Omental fat pad (tissue), 4 donors: ENCODE measurements around the gene PLXNA4. TPM values are rescaled to one million over a fixed set of nuclear protein-coding genes. Genes with fewer than 3 reads are reported as not detected.

Experiments
- ATAC-seq: fragments of 150-250 bp; one replicate; pipeline ENCODE4 v1.9.1; 2016; ENCODE audit warnings: mild to moderate bottlenecking, moderate library complexity; ENCODE audit not compliant: low FRiP score
- DNase-seq: peaks from one replicate; pipeline ENCODE4 v3.0.0-alpha.2; 2019; ENCODE audit warnings: low spot score
- total RNA-seq, 4 donors: library from RNA; depleted of rRNA; stranded (reverse); fragments of >200 nt; gene quantifications; one replicate each; pipeline ENCODE4 v1.1.0, GENCODE V29; 2016
- TF ChIP-seq, protein P1 (sequence below), 3 donors: fragments of 450-650 bp; IDR thresholded peaks; one replicate each; pipeline ENCODE4 v1.5.1; 2016 to 2017; ENCODE audit warnings: antibody characterized with exemption in 3 of 3, mild to moderate bottlenecking in 3 of 3, moderate library complexity in 2 of 3

The PLXNA4 gene
- total RNA-seq, 4 donors from 2014 or later, result 31.4 to 111 (median 41.9) TPM

DNA sequence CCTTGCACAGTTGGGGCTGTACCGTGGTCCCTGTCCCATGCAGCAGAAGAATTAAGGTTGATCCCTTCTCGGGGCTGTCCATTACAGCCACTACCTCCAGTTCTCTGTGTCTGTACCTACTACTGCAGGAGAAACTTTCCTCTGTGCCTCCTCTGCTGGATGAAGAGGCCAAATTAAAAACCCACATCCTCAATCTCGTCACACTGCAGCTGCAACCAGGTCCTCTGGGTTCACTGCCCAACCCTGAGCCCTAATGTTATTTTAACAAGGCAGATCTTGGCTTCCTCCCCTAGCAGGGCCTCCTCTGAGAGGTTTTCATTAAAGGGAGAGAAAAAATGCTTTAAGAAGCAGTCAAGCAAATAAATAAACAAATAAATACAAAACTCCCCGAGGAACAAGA is 66.6 kb downstream of the PLXNA4 start:
- TF ChIP-seq, protein P1, sequence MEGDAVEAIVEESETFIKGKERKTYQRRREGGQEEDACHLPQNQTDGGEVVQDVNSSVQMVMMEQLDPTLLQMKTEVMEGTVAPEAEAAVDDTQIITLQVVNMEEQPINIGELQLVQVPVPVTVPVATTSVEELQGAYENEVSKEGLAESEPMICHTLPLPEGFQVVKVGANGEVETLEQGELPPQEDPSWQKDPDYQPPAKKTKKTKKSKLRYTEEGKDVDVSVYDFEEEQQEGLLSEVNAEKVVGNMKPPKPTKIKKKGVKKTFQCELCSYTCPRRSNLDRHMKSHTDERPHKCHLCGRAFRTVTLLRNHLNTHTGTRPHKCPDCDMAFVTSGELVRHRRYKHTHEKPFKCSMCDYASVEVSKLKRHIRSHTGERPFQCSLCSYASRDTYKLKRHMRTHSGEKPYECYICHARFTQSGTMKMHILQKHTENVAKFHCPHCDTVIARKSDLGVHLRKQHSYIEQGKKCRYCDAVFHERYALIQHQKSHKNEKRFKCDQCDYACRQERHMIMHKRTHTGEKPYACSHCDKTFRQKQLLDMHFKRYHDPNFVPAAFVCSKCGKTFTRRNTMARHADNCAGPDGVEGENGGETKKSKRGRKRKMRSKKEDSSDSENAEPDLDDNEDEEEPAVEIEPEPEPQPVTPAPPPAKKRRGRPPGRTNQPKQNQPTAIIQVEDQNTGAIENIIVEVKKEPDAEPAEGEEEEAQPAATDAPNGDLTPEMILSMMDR (IDR thresholded peaks at IDR 0.05), result no peak
- no peak for ATAC-seq
- no peak for DNase-seq

DNA sequence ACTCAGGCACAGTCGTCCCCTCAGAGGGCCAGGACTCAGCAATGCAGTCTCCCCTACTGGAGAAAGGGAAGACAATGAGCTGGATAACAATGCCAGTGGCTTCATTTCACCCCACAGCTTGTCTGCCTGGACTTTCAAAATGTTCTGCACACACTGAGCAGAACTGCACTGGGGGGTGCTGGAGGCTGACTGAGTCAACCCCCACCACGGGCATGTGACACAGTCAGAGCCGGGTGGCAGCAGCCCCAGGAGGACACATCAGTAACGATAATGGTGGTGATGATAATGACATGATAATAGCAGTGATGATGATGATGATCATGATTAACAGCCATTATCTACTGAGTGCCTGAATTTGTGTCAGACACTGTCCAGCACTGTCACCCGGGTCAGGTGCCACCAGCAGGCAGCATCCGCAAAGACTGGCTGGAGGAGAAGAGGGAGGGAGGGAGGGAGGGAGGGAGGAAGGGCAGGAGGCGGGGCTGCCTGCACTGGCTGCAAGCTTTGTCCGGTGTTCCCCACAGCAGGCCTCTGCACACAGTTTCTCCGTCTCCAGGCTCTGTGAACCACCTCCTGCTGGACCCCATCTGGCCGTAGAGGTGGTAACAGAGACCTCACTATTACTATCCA is 67.4 kb downstream of the PLXNA4 start:
- TF ChIP-seq, protein P1 (IDR thresholded peaks at IDR 0.05), result no peak
- no peak for DNase-seq
- no peak for ATAC-seq

DNA sequence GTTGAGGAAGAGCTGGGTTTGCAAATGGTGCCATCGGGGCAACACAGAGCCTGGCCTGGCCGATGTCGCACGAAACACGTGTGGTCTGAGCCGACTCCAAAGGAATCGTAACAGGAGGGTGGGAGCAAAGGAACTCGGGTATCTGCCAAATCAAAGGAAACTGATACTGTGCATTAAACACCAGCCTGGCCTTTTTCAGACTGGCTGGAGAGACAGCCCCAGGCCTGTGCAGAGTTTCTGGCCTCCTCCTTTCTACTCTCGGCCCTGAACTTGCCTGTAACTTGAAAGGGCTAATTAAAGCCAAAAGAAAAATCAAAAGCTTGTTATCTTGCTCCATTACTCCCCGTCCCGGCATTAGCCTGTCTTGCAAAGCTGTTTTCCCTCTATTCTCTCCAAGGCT is 71.4 kb downstream of the PLXNA4 start:
- no peak for DNase-seq

DNA sequence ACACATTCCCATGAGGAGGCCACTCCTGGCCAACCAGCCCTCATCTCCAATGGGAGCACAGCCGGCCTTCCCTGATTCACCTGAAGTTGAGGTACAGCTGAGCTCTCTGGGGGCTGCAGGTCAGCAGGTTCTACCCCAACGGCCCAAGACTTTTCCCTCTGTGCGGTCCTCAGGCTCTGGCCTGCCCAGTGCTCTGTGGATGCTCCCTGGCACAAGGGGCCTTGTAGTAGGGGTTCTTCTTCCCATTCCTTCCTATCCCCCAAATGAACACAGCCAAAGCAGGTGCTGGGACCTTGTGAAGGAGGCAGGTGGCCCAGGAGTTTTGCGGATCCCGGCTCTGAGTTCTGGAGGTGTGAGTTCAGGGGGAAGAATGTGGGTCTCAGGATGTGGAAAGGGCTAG is 72.2 kb downstream of the PLXNA4 start:
- TF ChIP-seq, protein P1 (IDR thresholded peaks at IDR 0.05), result no peak
- no peak for DNase-seq
- no peak for ATAC-seq

More for the DNA sequence above, 71.4 kb downstream of the PLXNA4 start:
- no peak for ATAC-seq
- TF ChIP-seq, protein P1 (IDR thresholded peaks at IDR 0.05), result no peak

DNA sequence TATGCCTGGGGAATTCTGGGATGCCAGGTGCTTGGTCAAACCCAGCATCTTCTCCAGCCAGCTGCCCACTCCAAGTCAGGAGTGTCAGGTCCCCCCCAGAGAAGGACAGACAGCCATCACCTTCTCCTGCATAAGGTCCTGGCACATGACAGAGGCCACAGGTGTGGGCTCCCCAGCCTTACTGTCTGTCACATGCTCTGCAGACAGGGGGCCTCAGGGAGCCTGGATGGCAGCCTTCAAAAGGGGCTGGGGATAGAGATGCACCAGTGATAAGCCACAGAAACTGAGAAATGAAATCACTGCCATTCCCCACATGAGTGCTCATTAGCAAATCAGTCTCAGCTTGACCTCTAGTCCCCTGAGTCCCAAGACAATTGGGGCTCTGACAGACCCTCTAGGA is 72.9 kb downstream of the PLXNA4 start:
- ATAC-seq, result no peak
- TF ChIP-seq, protein P1 (IDR thresholded peaks at IDR 0.05), result no peak
- no peak for DNase-seq

DNA sequence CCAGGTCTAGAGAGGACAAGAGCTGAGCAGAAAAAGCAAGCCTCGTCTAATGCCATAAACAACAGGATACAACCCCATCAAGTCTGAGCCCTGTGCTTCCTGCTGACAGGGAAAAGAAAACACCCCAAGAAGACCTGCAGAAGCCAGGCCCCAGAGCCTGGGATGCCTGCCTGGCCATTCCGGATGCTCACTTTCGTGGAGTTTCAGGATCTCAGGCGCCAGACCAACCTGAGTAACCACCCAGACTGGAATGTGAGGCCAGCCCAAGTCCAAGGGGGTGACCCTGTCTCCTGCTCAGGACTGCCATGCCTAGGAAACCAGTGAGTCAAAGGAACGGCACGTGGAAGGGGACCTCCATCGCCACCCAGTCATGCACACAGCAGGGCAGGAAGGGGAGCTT is 74.3 kb downstream of the PLXNA4 start:
- TF ChIP-seq, protein P1 (IDR thresholded peaks at IDR 0.05), result no peak
- ATAC-seq (no peak), DNase-seq (no peak)

DNA sequence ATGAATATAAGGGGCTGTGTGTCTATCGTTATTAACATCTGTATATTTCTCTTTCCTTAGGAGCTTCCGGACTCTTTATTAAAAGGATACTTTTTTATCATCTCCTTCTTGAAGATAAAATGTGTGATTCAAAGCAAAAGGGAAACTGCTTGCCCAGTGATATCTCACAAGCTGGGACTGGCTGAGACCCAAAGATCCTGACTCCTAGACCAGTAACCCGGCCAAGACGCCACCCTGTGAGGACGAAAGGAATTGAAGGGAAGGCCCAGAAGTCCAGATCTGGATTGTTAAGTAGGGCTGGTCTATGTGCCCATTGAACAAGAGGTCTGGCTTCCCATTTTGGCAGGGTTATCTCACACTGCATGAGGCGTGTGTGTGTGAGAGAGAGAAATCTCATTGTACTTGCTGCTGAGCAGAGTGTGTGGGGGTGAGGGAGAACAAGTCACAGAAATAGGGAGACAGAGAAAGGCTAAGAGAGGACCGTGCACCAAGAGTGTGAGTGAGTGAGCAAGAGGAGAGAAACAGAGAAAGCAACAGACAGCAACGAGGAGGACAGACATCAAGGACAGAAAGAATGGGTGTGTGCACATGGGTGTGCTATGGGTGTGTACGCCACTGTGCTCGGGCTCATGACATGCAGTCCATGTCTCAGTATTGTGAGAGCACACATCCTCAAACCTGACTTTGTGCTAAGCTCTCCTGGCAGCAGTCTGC is 75.4 kb downstream of the PLXNA4 start:
- TF ChIP-seq, protein P1 (IDR thresholded peaks at IDR 0.05), result peak in 1 of 3 donors; percentile 46
- DNase-seq, result peak; percentile 35
- peak; percentile 85 for ATAC-seq
